HG02840 (cell line): ENCODE results near the gene CRELD2.
"Not testable (repeated sequence)": the region's sequence is repeated elsewhere in the genome, so short reads cannot be mapped to it uniquely, and the experiment has no call there.

Source experiments
- ATAC-seq: cut with Tn5 transposase; IDR thresholded peaks from one replicate; pipeline ENCODE4 v1.9.1; 2021; ENCODE audit warnings: mild to moderate bottlenecking, moderate library complexity, moderate number of reproducible peaks; ENCODE audit not compliant: unreplicated experiment, low FRiP score

Gene CRELD2

GRCh38 chr22:49941507-49942316 lies 23.3 kb downstream of the CRELD2 start:
- no peak for ATAC-seq

GRCh38 chr22:49942565-49943404 lies 24.4 kb downstream of the CRELD2 start:
- no peak for ATAC-seq

GRCh38 chr22:49943405-49943765 lies 25.0 kb downstream of the CRELD2 start:
- ATAC-seq, result no peak

- no peak for ATAC-seq
These were observed 25.5 kb downstream of the CRELD2 start for GRCh38 chr22:49943771-49944398.

- ATAC-seq, result no peak
These were observed 26.0 kb downstream of the CRELD2 start for GRCh38 chr22:49944399-49944891.

GRCh38 chr22:49945042-49945794 lies 26.8 kb downstream of the CRELD2 start:
- ATAC-seq, result not testable (repeated sequence)

GRCh38 chr22:49946612-49947295 lies 28.3 kb downstream of the CRELD2 start:
- ATAC-seq, result no peak

GRCh38 chr22:49947296-49947622 lies 28.8 kb downstream of the CRELD2 start:
- ATAC-seq, result no peak

GRCh38 chr22:49948116-49948957 lies 29.9 kb downstream of the CRELD2 start:
- no peak for ATAC-seq

GRCh38 chr22:49948958-49949913 lies 30.8 kb downstream of the CRELD2 start:
- no peak for ATAC-seq

- ATAC-seq, result no peak
These were observed 31.5 kb downstream of the CRELD2 start for GRCh38 chr22:49949914-49950292.

GRCh38 chr22:49950396-49950994 lies 32.1 kb downstream of the CRELD2 start:
- ATAC-seq, result no peak

GRCh38 chr22:49951000-49951677 lies 32.7 kb downstream of the CRELD2 start:
- no peak for ATAC-seq

- ATAC-seq, result no peak
These were observed 33.2 kb downstream of the CRELD2 start for GRCh38 chr22:49951678-49951985.

GRCh38 chr22:49951986-49952896 lies 33.8 kb downstream of the CRELD2 start:
- ATAC-seq, result no peak

- ATAC-seq, result no peak
These were observed 34.7 kb downstream of the CRELD2 start for GRCh38 chr22:49953027-49953679.
